Measurements from ENCODE around the gene PAPPA2.
"Not testable (repeated sequence)": the region's sequence is repeated elsewhere in the genome, so short reads cannot be mapped to it uniquely, and the experiment has no call there.

PAPPA2 gene

GRCh38 chr1:176462674-176463378 lies at the start of gene PAPPA2:
Gene PAPPA2, plus strand, starts transcription at chr1:176463175. Its CDS starts 93,148 bp downstream, at chr1:176556323.
- Histone ChIP-seq H3K27me3 (ENCODE audit: control insufficient read depth, insufficient read depth, low read length) (no peaks in the 10 kb centered on the region), H3K4me1 (ENCODE audit: control insufficient read depth, insufficient read depth, low read length) (no peaks in the 10 kb centered on the region), H3K36me3 (ENCODE audit: control insufficient read depth, insufficient read depth, low read length) (no peaks in the 10 kb centered on the region), H3K9ac (ENCODE audit: low read depth, low read length) (no peak within 1 kb of the TSS), H3K4me3 (ENCODE audit: low read depth, low read length) (no peak within 1 kb of the TSS), H3K9me3 (ENCODE audit: control insufficient read depth, insufficient read depth, low read length) (no peaks in the 10 kb centered on the region)

GRCh38 chr1:176416777-176417176 lies 46.2 kb upstream of the PAPPA2 start:
- Histone ChIP-seq H3K9ac (ENCODE audit: low read depth, low read length) (no peak overlapping the region), H3K9me3 (ENCODE audit: control insufficient read depth, insufficient read depth, low read length) (no peaks in the 10 kb centered on the region), H3K27me3 (ENCODE audit: control insufficient read depth, insufficient read depth, low read length) (no peaks in the 10 kb centered on the region), H3K4me1 (ENCODE audit: control insufficient read depth, insufficient read depth, low read length) (no peaks in the 10 kb centered on the region), H3K36me3 (ENCODE audit: control insufficient read depth, insufficient read depth, low read length) (no peaks in the 10 kb centered on the region), H3K4me3 (ENCODE audit: low read depth, low read length) (no peak overlapping the region)

- H3K9me3 ChIP-seq (ENCODE audit: control insufficient read depth, insufficient read depth, low read length) = not testable (repeated sequence)
Observed at GRCh38 chr1:176419608-176420007, 43.4 kb upstream of the PAPPA2 start.

GRCh38 chr1:176434234-176434633 lies 28.7 kb upstream of the PAPPA2 start:
- H3K9ac ChIP-seq (ENCODE audit: low read depth, low read length) = no peak overlapping the region
- no peaks in the 10 kb centered on the region for H3K36me3 ChIP-seq (ENCODE audit: control insufficient read depth, insufficient read depth, low read length)
- H3K27me3 ChIP-seq (ENCODE audit: control insufficient read depth, insufficient read depth, low read length) = no peaks in the 10 kb centered on the region
- H3K4me1 ChIP-seq (ENCODE audit: control insufficient read depth, insufficient read depth, low read length) = no peaks in the 10 kb centered on the region
- H3K4me3 ChIP-seq (ENCODE audit: low read depth, low read length) = no peak overlapping the region
- no peaks in the 10 kb centered on the region for H3K9me3 ChIP-seq (ENCODE audit: control insufficient read depth, insufficient read depth, low read length)

More at GRCh38 chr1:176419608-176420007, 43.4 kb upstream of the PAPPA2 start:
- H3K27me3 ChIP-seq (ENCODE audit: control insufficient read depth, insufficient read depth, low read length); H3K4me3 ChIP-seq (ENCODE audit: low read depth, low read length); H3K36me3 ChIP-seq (ENCODE audit: control insufficient read depth, insufficient read depth, low read length); H3K9ac ChIP-seq (ENCODE audit: low read depth, low read length); H3K4me1 ChIP-seq (ENCODE audit: control insufficient read depth, insufficient read depth, low read length): not testable (repeated sequence)

- no peaks in the 10 kb centered on the region for H3K27me3 ChIP-seq (ENCODE audit: control insufficient read depth, insufficient read depth, low read length)
- H3K9me3 ChIP-seq (ENCODE audit: control insufficient read depth, insufficient read depth, low read length) = no peaks in the 10 kb centered on the region
- H3K9ac ChIP-seq (ENCODE audit: low read depth, low read length) = no peak overlapping the region
- no peaks in the 10 kb centered on the region for H3K4me1 ChIP-seq (ENCODE audit: control insufficient read depth, insufficient read depth, low read length)
- H3K4me3 ChIP-seq (ENCODE audit: low read depth, low read length) = no peak overlapping the region
- H3K36me3 ChIP-seq (ENCODE audit: control insufficient read depth, insufficient read depth, low read length) = no peaks in the 10 kb centered on the region
Observed at GRCh38 chr1:176436251-176436650, 26.7 kb upstream of the PAPPA2 start.

- no peak overlapping the region for H3K4me3 ChIP-seq (ENCODE audit: low read depth, low read length)
- H3K9ac ChIP-seq (ENCODE audit: low read depth, low read length) = no peak overlapping the region
Observed at GRCh38 chr1:176440176-176440575, 22.8 kb upstream of the PAPPA2 start.

GRCh38 chr1:176444286-176444685 lies 18.7 kb upstream of the PAPPA2 start:
- Histone ChIP-seq H3K9me3 (ENCODE audit: control insufficient read depth, insufficient read depth, low read length) (no peaks in the 10 kb centered on the region), H3K27me3 (ENCODE audit: control insufficient read depth, insufficient read depth, low read length) (no peaks in the 10 kb centered on the region), H3K4me1 (ENCODE audit: control insufficient read depth, insufficient read depth, low read length) (no peaks in the 10 kb centered on the region), H3K36me3 (ENCODE audit: control insufficient read depth, insufficient read depth, low read length) (no peaks in the 10 kb centered on the region), H3K4me3 (ENCODE audit: low read depth, low read length) (no peak overlapping the region), H3K9ac (ENCODE audit: low read depth, low read length) (no peak overlapping the region)

More at GRCh38 chr1:176440176-176440575, 22.8 kb upstream of the PAPPA2 start:
- Histone ChIP-seq H3K9me3 (ENCODE audit: control insufficient read depth, insufficient read depth, low read length) (no peaks in the 10 kb centered on the region), H3K4me1 (ENCODE audit: control insufficient read depth, insufficient read depth, low read length) (no peaks in the 10 kb centered on the region), H3K36me3 (ENCODE audit: control insufficient read depth, insufficient read depth, low read length) (no peaks in the 10 kb centered on the region), H3K27me3 (ENCODE audit: control insufficient read depth, insufficient read depth, low read length) (no peaks in the 10 kb centered on the region)

GRCh38 chr1:176445402-176445801 lies 17.6 kb upstream of the PAPPA2 start:
- Histone ChIP-seq H3K4me3 (ENCODE audit: low read depth, low read length) (no peak overlapping the region), H3K4me1 (ENCODE audit: control insufficient read depth, insufficient read depth, low read length) (no peaks in the 10 kb centered on the region), H3K27me3 (ENCODE audit: control insufficient read depth, insufficient read depth, low read length) (no peaks in the 10 kb centered on the region), H3K9ac (ENCODE audit: low read depth, low read length) (no peak overlapping the region), H3K9me3 (ENCODE audit: control insufficient read depth, insufficient read depth, low read length) (no peaks in the 10 kb centered on the region), H3K36me3 (ENCODE audit: control insufficient read depth, insufficient read depth, low read length) (no peaks in the 10 kb centered on the region)

GRCh38 chr1:176448340-176448739 lies 14.6 kb upstream of the PAPPA2 start:
- Histone ChIP-seq H3K9me3 (ENCODE audit: control insufficient read depth, insufficient read depth, low read length) (no peaks in the 10 kb centered on the region), H3K4me3 (ENCODE audit: low read depth, low read length) (no peak overlapping the region), H3K27me3 (ENCODE audit: control insufficient read depth, insufficient read depth, low read length) (no peaks in the 10 kb centered on the region), H3K36me3 (ENCODE audit: control insufficient read depth, insufficient read depth, low read length) (no peaks in the 10 kb centered on the region), H3K4me1 (ENCODE audit: control insufficient read depth, insufficient read depth, low read length) (no peaks in the 10 kb centered on the region), H3K9ac (ENCODE audit: low read depth, low read length) (no peak overlapping the region)

- H3K27me3 ChIP-seq (ENCODE audit: control insufficient read depth, insufficient read depth, low read length) = no peaks in the 10 kb centered on the region
- H3K9ac ChIP-seq (ENCODE audit: low read depth, low read length) = no peak overlapping the region
- no peaks in the 10 kb centered on the region for H3K36me3 ChIP-seq (ENCODE audit: control insufficient read depth, insufficient read depth, low read length)
- H3K4me3 ChIP-seq (ENCODE audit: low read depth, low read length) = no peak overlapping the region
- no peaks in the 10 kb centered on the region for H3K9me3 ChIP-seq (ENCODE audit: control insufficient read depth, insufficient read depth, low read length)
- no peaks in the 10 kb centered on the region for H3K4me1 ChIP-seq (ENCODE audit: control insufficient read depth, insufficient read depth, low read length)
Observed at GRCh38 chr1:176450526-176450925, 12.4 kb upstream of the PAPPA2 start.

- H3K9me3 ChIP-seq (ENCODE audit: control insufficient read depth, insufficient read depth, low read length); H3K9ac ChIP-seq (ENCODE audit: low read depth, low read length); H3K27me3 ChIP-seq (ENCODE audit: control insufficient read depth, insufficient read depth, low read length); H3K36me3 ChIP-seq (ENCODE audit: control insufficient read depth, insufficient read depth, low read length); H3K4me3 ChIP-seq (ENCODE audit: low read depth, low read length); H3K4me1 ChIP-seq (ENCODE audit: control insufficient read depth, insufficient read depth, low read length): not testable (repeated sequence)
Observed at GRCh38 chr1:176451741-176452140, 11.2 kb upstream of the PAPPA2 start.

GRCh38 chr1:176456795-176457194 lies 6.2 kb upstream of the PAPPA2 start:
- H3K36me3 ChIP-seq (ENCODE audit: control insufficient read depth, insufficient read depth, low read length) = no peaks in the 10 kb centered on the region
- H3K4me1 ChIP-seq (ENCODE audit: control insufficient read depth, insufficient read depth, low read length) = no peaks in the 10 kb centered on the region
- no peak overlapping the region for H3K9ac ChIP-seq (ENCODE audit: low read depth, low read length)
- H3K4me3 ChIP-seq (ENCODE audit: low read depth, low read length) = no peak overlapping the region
- no peaks in the 10 kb centered on the region for H3K9me3 ChIP-seq (ENCODE audit: control insufficient read depth, insufficient read depth, low read length)
- H3K27me3 ChIP-seq (ENCODE audit: control insufficient read depth, insufficient read depth, low read length) = no peaks in the 10 kb centered on the region

Measured in iPS-15b (cell line).